Activated naive CD4-positive, alpha-beta T cell (primary cell): Measurements from ENCODE around the gene SEC24D.

Experiments
- DNase-seq, 4 experiments: peaks; one replicate each; lab custom pipeline; 2025; lab: John Stamatoyannopoulos, UW

The SEC24D gene

GRCh38 chr4:118751629-118752323 lies 84.2 kb downstream of the SEC24D start:
- no peak for DNase-seq

GRCh38 chr4:118749347-118749988 lies 86.5 kb downstream of the SEC24D start:
- no peak for DNase-seq

- no peak for DNase-seq
Measured at GRCh38 chr4:118746251-118746919, 89.5 kb downstream of the SEC24D start.

GRCh38 chr4:118745357-118745756 lies 90.6 kb downstream of the SEC24D start:
- DNase-seq: no peak

DNA sequence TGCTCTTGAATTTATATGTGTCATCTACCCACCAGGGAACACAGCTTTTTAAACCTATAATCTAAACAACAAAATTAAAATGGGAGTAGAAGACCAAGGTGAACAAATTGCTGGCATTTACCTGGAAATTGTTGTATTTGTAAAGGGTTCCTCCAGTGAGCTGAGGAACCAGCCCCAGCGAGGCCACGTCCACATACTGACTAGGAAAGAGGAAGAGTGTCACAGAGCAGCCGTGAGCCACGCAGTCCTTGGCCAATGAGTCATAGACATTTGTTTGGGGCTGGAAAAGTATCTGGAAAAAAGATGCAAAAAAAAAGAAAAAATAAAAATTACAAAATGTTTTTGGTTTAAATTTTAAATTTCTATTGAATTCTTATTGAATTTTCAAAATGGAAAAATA lies 92.1 kb downstream of the SEC24D start:
- DNase-seq: no peak

DNA sequence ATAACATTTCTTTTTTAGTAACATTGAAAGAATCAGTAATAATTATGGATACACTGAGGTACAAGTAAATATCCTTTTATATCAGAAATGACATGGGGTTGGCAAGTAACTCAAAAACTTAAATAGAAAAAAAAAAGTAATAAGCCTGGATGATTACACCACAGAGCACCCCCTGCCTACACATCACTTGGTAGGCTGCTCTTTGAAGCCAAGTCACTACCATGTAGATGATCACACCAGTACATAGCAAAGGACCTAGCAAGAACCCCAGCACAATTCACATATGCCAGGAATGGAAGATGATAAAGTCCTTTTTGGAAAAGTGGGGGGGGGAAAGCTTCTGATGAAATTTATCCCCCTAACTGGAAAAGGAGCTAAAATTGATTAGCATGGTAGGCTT lies 93.9 kb downstream of the SEC24D start:
- no peak for DNase-seq

- DNase-seq: no peak
Measured at GRCh38 chr4:118741301-118741855, 94.5 kb downstream of the SEC24D start.

GRCh38 chr4:118740869-118741268 lies 95.1 kb downstream of the SEC24D start:
- no peak for DNase-seq

DNA sequence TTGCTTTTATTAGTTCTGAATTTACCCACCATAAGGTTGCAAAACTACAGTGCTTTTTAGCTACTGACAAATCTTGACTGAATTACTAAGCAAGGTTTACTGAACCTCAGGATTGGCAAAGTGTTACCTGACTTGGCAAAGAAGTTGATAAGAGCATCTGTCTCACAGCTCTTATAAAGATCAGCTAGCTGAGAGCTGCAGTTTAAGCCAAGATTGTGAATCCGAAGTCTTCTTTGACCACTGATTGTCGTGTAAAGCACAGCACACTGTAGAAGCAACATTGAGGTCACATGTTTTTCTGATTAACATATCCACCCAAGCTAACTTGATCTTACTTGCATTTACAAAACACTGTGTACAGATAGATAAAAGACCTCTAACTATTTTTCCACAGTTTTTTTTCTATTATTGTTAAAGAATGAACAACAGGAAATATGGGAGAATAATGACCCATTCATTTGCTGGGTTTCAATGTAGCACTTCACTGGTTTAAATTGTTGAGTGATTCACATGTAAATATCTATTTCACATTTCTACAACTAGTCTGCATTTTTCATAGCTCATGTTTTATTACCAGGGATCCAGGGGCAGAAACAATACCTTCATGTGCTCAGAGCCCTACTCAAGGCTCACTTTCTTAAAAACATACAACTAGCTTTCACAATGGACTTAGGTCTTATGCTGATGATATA lies 96.8 kb downstream of the SEC24D start:
- no peak for DNase-seq

GRCh38 chr4:118738090-118738489 lies 97.8 kb downstream of the SEC24D start:
- no peak for DNase-seq

DNA sequence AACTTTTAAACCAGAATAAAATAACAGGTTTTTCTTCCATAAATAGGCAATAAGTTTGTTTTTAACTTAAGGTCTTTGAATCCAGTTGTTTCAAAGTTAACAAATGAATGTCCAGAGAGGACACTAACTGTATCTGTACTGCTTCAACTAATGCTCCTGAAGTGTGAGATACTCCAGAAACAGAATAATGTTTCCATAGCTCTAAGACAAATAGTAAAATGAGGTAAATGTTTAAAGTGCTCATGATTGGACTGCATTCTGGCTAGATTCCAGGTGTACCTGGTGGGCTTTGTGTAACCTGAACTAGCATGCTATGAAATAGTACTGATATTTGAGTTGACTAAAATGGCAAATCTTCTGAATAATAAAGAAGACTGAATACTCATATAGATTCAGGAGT lies 99.0 kb downstream of the SEC24D start:
- DNase-seq: no peak

DNA sequence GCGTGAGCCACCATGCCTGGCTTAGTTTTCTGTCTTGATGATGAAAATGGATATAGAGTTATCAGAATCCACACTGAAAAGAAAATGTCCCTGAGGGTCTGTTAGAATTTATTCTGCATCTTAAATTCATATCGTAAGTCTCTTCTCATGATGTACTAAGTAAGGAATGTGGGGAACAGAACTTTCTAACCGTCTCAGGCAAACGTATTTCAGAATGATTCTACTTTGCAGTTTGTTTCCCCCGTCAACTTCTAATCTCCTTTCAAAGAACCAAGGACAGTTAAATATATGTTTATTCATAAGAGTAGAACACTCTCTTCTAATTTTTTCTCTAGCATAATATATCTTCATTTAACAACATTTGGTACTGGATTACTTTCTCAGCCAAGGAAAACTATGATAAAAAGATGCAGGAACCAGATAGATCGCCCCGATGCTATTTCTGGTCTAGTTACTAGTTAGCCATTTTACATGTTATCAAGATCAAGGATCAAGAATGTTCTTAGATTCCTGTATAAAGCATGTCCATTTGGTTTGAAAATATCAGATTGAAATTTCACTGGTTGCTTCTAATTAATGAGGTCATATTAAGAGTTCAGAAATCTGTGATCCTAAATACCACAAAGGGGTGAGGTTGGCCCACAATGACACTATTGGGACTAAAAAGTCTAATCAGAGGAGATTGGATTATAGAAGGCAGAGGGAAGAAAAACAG lies 101.3 kb downstream of the SEC24D start:
- DNase-seq: no peak

DNA sequence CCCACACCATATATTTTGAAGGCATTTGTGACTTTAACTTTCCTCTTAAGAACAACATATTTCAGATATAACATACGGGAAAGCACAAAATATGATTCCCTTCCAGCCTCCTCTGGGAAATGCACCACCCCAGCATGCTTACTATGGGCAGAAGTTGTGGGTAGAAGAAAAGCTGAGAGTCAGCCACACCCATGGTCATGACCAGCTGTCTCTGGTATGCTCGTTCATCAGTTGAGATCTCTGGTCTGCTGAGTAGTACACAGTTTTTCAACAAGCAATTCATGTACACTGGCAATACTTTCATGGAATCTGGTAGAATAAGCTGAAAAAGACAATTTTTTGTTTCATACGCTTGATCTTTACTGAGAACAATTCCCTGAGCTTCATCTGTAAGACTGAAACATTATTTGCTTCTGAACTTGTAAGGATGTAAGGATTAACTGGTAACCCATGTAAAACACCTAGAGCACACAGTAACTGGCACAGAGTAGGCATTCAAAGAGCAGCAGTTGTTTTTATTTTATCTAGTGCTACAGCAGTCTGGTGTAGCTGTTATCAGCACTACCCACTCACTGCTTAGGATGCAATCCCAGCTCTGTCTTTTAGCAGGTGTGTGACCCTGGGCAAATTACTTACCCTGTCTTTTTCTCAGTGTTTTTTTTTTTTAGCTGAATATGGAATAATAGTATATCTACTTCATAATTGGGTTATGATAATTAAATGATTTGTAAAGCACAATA lies 103.2 kb downstream of the SEC24D start:
- no peak for DNase-seq

DNA sequence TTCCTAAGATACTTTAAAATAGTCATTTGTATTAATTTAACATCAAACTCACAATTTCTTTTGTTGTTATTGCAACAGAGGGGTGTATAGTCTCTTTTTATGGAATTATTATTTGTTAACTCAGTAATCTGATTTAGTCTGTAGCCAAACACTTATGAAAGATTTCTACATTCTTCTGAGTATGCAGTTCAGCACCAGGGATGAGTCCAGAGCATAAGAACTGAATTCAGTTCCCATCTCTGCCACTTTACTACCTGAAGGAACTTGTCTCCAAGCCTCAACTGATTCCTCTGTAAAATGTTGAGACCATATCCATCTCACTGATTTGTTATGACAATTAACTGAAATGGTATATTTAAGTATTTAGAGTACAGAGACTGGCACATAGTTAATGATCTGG lies 105.2 kb downstream of the SEC24D start:
- no peak for DNase-seq

- DNase-seq: no peak
Measured at GRCh38 chr4:118729287-118730286, 106.3 kb downstream of the SEC24D start.

DNA sequence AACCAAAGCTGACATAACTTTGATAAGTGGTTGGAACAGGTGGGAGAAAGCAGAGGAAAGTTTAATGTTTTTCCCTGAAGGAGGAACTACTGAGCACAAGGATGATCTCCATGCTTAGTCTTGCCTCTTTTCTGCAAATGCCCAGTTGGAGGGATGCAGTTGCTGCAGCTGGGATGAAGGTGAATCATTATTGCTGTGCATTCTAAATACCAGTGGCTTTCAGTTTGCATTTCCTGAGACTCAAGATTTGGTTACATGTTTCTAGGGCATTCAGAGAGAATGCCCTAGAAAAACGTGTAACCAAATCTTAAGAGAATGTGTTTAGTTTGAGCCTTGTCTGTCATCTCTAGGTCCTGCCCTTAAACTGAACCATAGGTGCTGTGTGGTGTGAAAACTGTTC lies 108.6 kb downstream of the SEC24D start:
- DNase-seq: no peak

- DNase-seq: no peak
Measured at GRCh38 chr4:118723369-118723768, 112.6 kb downstream of the SEC24D start.

DNA sequence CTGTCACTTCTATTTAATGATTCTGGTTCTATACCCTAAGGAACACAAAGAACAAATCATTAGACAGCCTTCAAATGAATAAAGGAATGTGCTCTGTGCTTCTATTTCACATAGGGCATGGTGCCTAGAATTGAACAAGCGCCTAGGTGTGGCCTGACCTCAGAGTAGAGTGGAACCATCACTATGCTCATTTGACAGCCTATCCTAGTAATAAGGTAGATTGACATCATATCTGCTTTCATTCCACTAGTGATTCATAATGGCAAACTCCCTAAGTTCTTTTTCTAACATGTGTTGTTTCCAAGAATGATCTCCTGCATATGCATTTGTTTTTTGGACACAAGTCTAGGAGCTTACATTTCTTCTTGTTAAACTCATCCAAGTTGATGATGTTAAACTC lies 114.2 kb downstream of the SEC24D start:
- DNase-seq: no peak

GRCh38 chr4:118718511-118719170 lies 117.3 kb downstream of the SEC24D start:
- no peak for DNase-seq
